Measurements from ENCODE around the gene NASP.
"Not testable (repeated sequence)": the region's sequence is repeated elsewhere in the genome, so short reads cannot be mapped to it uniquely, and the experiment has no call there.

The NASP gene

GRCh38 chr1:45569571-45569961 lies 14.3 kb upstream of the NASP start:
- DNase-seq (ENCODE audit: low read depth in 2 of 3, low spot score in 2 of 3) = no peak

GRCh38 chr1:45569962-45570581 lies 13.8 kb upstream of the NASP start:
- DNase-seq (ENCODE audit: low read depth in 2 of 3, low spot score in 2 of 3) = peak in 1 of 3 experiments; percentile 51

- DNase-seq (ENCODE audit: low read depth in 2 of 3, low spot score in 2 of 3) = no peak
Observed at GRCh38 chr1:45570631-45571030, 13.2 kb upstream of the NASP start.

DNA sequence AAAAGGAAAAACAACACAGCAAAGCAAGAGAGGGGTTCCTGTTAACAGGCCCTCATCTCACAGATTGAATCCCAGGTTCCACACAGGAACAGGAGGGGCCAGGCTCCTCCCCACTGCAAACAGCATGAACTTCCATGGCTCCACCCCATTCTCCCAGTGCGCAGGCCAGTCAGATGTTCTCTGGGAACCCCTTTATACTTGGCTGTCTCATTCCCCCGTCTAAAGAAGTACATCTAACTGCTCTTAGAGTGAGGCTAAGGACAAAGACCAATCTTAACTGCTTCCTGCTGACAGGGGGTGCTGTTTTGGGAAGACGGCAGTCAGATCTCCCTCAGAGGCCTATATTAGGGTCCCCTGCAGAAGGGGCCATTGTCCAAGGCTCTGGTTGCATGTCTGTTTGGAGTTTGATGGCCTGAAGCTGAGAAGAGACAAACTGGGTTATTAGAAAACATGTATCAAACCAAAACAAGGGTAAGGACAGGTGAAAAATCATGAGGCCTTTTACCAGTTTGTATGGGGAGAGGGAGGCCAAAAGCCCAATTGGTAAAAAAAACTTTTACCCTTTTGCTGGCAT lies 10.5 kb upstream of the NASP start:
- DNase-seq (ENCODE audit: low read depth in 2 of 3, low spot score in 2 of 3) = no peak

- no peak for DNase-seq (ENCODE audit: low read depth in 2 of 3, low spot score in 2 of 3)
Observed at GRCh38 chr1:45574105-45574626, 9.7 kb upstream of the NASP start.

- peak in 2 of 3 experiments; percentile 67 to 77 for DNase-seq (ENCODE audit: low read depth in 2 of 3, low spot score in 2 of 3)
Observed at GRCh38 chr1:45583264-45583665, 576 bp upstream of the NASP start.

GRCh38 chr1:45584351-45585109 lies 689 bp downstream of the NASP start:
- DNase-seq (ENCODE audit: low read depth in 2 of 3, low spot score in 2 of 3) = peak; percentile 69 to 80 (median 74)

- no peak for DNase-seq (ENCODE audit: low read depth in 2 of 3, low spot score in 2 of 3)
Observed at GRCh38 chr1:45585110-45585426, 1.2 kb downstream of the NASP start.

DNA sequence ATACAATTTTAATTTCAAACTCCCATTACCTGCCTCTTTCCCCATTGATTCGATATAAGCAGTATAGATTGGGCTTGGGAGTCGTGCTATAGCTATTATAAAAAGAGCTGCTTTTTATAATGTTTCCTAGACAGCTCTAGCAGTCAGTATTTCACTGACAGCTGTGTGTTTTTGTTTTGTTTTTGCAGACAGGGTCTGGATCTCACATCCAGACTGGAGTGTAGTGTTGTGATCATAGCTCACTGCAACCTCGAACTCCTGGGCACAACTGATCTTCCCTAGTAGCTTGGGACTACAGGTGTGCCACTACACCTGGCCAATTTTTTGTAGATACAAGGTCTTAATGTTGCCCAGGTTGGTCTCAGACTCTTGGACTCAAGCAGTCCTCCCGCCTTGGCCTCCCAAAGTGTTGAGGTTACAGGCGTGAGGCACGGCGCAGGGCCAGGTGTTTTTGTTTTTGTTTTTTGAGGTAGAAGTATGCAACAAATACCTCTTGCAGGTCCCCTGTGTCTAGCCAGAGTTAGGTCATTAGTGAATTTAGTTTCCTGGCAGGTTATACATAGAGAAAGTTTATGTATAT lies 1.7 kb downstream of the NASP start:
- DNase-seq (ENCODE audit: low read depth in 2 of 3, low spot score in 2 of 3) = no peak

- no peak for DNase-seq (ENCODE audit: low read depth in 2 of 3, low spot score in 2 of 3)
Observed at GRCh38 chr1:45586769-45587168, 2.9 kb downstream of the NASP start.

DNA sequence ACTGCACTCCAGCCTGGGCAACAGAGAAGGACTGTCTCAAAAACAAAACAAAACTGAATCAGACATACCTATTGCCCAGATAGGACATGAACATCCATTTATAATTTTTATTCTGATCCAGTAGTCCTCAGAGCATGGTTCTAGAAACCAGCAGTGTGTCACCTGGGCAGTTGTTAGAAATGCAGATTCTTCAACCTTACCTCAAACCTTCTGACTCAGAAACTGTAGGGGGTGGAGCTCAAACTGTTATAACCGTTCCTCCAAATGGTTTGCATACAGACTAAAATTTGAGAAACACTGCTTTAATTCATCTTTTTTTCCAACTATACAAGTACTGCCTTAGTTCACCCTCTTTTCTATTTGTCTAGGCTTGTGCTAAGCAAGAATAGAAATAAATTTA lies 6.0 kb downstream of the NASP start:
- DNase-seq (ENCODE audit: low read depth in 2 of 3, low spot score in 2 of 3) = no peak

- no peak for DNase-seq (ENCODE audit: low read depth in 2 of 3, low spot score in 2 of 3)
Observed at GRCh38 chr1:45594412-45594811, 10.6 kb downstream of the NASP start.

- not testable (repeated sequence) for DNase-seq (ENCODE audit: low read depth in 2 of 3, low spot score in 2 of 3)
Observed at GRCh38 chr1:45596765-45597164, 12.9 kb downstream of the NASP start.

DNA sequence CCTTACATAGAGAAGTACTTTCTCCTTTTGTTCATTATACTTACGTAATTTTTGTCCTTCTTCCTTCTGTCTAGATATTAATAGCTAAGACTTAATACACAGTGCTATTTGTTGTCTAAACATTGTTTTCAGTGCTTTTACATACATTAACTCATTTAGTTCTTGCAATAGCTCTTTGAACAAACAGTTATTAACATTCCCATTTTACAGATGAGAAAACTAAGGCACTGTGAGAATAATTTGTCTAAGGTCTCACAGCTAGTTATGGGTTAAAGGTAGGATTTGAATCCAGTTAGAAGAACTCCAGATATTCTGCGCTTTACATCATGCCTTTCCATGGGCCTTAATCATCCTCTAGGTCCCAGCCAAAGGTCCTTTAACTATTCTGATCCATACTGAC lies 20.4 kb downstream of the NASP start:
- DNase-seq (ENCODE audit: low read depth in 2 of 3, low spot score in 2 of 3) = no peak

GRCh38 chr1:45607404-45608074 lies 23.7 kb downstream of the NASP start:
- no peak for DNase-seq (ENCODE audit: low read depth in 2 of 3, low spot score in 2 of 3)

DNA sequence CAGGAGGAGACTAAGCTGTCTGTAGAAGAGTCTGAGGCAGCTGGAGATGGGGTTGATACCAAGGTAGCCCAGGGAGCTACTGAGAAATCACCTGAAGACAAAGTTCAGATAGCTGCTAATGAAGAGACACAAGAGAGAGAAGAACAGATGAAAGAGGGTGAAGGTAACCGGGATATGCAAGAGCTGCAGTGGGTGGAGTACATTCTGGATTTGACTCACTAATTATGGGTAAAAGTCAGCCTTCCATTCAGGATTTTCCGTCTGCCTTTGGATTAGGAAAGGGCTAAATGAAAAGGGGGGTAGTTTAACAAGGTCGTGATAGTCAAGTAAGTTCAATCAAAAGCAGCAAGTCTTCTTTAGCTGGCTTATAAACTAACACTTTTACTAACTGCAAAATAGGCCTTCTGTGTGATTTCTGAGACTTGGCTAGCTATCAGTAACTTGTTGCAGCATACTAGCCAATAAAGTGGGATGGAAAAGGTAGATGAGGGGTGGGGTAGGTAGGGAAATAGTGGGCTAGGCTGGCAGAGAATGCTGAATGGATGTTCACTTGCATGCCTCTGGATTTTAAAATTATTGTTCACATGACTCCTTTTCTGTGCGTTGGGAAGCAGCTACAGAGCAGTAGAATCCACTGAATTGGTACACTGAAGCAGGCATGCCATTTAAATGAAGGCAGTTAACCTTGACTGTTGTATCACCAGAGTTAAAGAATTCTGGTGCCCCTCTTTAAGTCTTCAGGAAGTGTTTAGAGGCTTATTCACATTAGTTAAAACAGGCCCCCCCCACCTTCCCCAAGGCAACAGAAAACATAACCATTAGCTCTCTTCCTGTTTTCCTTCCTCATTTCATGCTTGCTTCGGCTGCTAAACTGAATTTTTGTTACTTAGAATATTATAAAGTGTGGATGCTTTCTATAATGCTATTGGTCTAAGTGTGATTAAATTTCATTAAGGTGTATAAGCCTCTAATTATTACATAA lies 24.6 kb downstream of the NASP start:
- DNase-seq (ENCODE audit: low read depth in 2 of 3, low spot score in 2 of 3) = no peak

DNA sequence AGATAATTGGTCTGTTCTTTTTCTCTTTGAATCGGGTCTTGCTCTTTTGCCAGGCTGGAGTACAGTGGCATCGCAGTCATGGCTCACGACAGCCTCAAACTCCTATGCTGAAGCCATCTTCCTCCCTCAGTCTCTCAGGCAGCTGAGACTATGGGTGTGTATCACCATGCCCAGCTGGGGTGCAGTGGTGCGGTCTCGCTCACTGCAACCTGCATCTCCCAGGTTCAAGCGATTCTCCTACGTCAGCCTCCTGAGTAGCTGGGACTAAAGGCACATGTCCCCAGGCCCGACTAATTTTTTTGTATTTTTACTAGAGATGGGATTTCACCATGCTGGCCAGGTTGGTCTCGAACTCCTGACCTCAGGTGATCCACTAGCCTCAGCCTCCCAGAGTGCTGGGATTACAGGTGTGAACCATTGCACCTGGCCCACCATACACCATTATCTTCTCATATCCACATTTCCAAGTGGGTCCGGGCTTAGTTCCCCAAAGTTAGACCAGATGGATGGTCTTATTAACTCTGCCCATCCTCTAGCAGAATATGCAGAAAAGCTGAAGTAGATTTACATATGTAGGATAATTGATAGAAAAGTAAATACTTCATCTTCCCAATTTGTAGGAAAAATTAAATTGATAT lies 26.9 kb downstream of the NASP start:
- DNase-seq (ENCODE audit: low read depth in 2 of 3, low spot score in 2 of 3) = no peak

GRCh38 chr1:45612941-45613579 lies 29.2 kb downstream of the NASP start:
- no peak for DNase-seq (ENCODE audit: low read depth in 2 of 3, low spot score in 2 of 3)

DNA sequence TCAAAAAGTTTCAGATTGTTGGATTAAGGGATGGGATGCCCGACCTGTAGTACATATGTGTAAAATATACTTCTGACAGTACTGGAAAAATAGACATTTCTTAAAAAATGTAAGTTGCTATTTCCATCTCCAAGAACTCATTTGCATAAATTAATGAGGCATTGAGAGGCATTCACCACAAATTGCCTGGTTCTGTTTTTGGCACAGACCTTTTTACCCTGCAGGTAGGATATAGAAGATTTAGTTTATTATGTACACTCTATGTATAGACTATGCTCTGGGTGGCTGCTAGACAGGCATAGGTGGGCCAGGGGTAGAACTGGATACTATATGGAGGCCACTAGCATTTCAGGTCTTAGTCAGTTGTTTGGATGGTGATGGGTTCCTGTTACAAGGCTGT lies 32.0 kb downstream of the NASP start:
- no peak for DNase-seq (ENCODE audit: low read depth in 2 of 3, low spot score in 2 of 3)

Measured in activated CD8-positive, alpha-beta memory T cell treated with anti-CD3 and anti-CD28 coated beads for 48 hours (primary cell).